Skeletal muscle cell (primary cell): ENCODE results near the gene IL17B.

Source experiments
- DNase-seq: peaks from one replicate; pipeline ENCODE4 v3.0.0-alpha.2; 2010; ENCODE audit warnings: low read depth
- H3K4me3 ChIP-seq: 2 replicates; pipeline ENCODE4 v1.5.1; 2011; ENCODE audit warnings: low read depth, mild to moderate bottlenecking, control low read depth, low read length, moderate library complexity

The IL17B gene

GRCh38 chr5:149415066-149415967 lies 36.2 kb upstream of the IL17B start:
- DNase-seq = no peak
- no peak overlapping the region for H3K4me3 ChIP-seq

GRCh38 chr5:149414405-149415065 lies 35.4 kb upstream of the IL17B start:
- DNase-seq = peak; percentile 88
- H3K4me3 ChIP-seq = no peak overlapping the region

GRCh38 chr5:149413477-149414210 lies 34.6 kb upstream of the IL17B start:
- no peak overlapping the region for H3K4me3 ChIP-seq
- no peak for DNase-seq

- DNase-seq = no peak
- H3K4me3 ChIP-seq = no peak overlapping the region
Measured at GRCh38 chr5:149412783-149413476, 33.8 kb upstream of the IL17B start.

GRCh38 chr5:149411738-149412519 lies 32.8 kb upstream of the IL17B start:
- no peak for DNase-seq
- H3K4me3 ChIP-seq = no peak overlapping the region

- no peak overlapping the region for H3K4me3 ChIP-seq
- no peak for DNase-seq
Measured at GRCh38 chr5:149410721-149411432, 31.8 kb upstream of the IL17B start.

GRCh38 chr5:149410071-149410470 lies 31.0 kb upstream of the IL17B start:
- no peak for DNase-seq
- no peak overlapping the region for H3K4me3 ChIP-seq

GRCh38 chr5:149409268-149409948 lies 30.3 kb upstream of the IL17B start:
- H3K4me3 ChIP-seq = peak overlapping the region; percentile 62

GRCh38 chr5:149408252-149409099 lies 29.4 kb upstream of the IL17B start:
- no peak for DNase-seq
- peak overlapping the region; percentile 62 for H3K4me3 ChIP-seq

More at GRCh38 chr5:149409268-149409948, 30.3 kb upstream of the IL17B start:
- DNase-seq = no peak

- H3K4me3 ChIP-seq = peak overlapping the region; percentile 62
- no peak for DNase-seq
Measured at GRCh38 chr5:149407323-149408251, 28.5 kb upstream of the IL17B start.

GRCh38 chr5:149406979-149407306 lies 27.9 kb upstream of the IL17B start:
- H3K4me3 ChIP-seq = peak overlapping the region; percentile 62
- DNase-seq = no peak

GRCh38 chr5:149406203-149406978 lies 27.3 kb upstream of the IL17B start:
- H3K4me3 ChIP-seq = peak overlapping the region; percentile 62
- DNase-seq = peak; percentile 84

- DNase-seq = no peak
Measured at GRCh38 chr5:149405550-149406202, 26.6 kb upstream of the IL17B start.

GRCh38 chr5:149404746-149405549 lies 25.9 kb upstream of the IL17B start:
- no peak overlapping the region for H3K4me3 ChIP-seq
- DNase-seq = peak; percentile 79

More at GRCh38 chr5:149405550-149406202, 26.6 kb upstream of the IL17B start:
- H3K4me3 ChIP-seq = no peak overlapping the region
